Suppressor macrophage (primary cell): ENCODE data around the gene PRKCE.

Experiments
- DNase-seq, 4 experiments: peaks; one replicate each; pipeline ENCODE4 v3.0.0-alpha.2; 2020 to 2022

The PRKCE gene

DNA sequence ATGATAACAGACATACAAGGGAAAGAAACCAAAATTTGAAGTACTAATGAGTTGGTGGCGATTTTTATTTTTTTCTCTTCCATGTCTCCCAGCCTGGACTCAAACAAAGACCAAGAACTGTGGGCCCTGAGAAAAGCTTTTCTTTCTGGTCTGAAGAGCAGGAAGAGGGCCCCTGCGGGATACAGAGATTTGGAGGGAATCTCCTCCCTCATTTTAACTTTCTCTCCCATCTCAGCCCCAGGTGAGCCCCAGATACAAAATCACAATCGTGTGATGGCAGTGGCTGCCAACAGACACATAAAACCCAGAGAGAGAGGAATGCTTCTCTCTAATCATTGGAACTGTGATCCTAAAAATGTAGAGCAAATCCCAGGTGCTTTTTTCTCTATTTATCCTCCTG, 19.5 kb upstream of the PRKCE start:
- no peak for DNase-seq

GRCh38 chr2:45634223-45634622, 17.3 kb upstream of the PRKCE start:
- DNase-seq = no peak

GRCh38 chr2:45636008-45636407, 15.5 kb upstream of the PRKCE start:
- DNase-seq = no peak

DNA sequence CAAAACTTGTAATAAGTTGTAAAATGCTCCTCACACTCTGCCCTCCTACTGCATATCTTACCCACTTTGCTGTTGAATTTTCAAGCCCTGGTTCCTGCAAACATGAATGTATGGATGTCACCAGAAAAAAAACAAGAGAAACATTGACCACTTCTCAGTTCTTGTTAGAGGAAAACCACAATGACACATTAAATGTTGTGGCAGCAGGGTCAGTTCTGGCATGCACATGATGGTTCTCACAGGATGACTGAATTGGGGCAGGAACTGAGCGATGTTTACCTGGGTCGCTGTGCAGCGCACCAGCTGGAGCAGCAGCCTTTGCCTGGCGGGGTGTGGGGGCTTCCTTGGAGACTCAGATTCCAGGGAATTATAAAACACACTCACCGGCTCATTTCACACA, 14.0 kb upstream of the PRKCE start:
- peak; percentile 62 to 85 (median 77) for DNase-seq

GRCh38 chr2:45640576-45640975, 10.9 kb upstream of the PRKCE start:
- DNase-seq = no peak

- DNase-seq = peak in 1 of 4 experiments; percentile 8
These were observed 8.4 kb upstream of the PRKCE start for GRCh38 chr2:45643095-45643494.

- DNase-seq = peak; percentile 77 to 91 (median 90)
These were observed 7.6 kb upstream of the PRKCE start for GRCh38 chr2:45643543-45644542.

GRCh38 chr2:45646289-45646688, 5.2 kb upstream of the PRKCE start:
- DNase-seq = no peak

GRCh38 chr2:45647356-45647755, 4.1 kb upstream of the PRKCE start:
- no peak for DNase-seq

DNA sequence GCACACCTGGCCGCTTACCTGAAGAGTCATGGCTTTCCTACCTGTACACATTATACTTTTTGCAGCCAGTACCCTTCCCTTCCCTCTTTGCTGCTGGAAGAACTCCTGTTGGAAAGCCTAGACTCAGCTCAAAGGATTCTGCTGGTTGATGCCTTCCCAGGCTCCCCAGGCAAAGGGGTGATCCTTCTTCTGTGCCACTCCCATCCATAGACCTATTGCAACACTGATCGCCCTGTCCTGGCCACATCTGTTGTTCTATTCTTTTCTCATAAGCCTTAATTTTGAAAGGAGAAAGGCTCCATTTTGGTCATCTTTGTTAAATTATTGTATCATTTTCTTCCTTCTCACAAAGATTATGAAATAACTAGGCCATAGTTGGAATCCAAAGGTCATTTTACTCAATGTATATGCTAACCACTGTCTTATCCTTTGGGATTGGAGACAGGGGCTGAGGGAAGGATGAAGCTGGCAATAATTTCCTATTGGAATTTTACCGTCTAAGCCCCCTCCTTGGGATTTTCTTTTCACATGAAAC, 3.4 kb upstream of the PRKCE start:
- no peak for DNase-seq

GRCh38 chr2:45648636-45649035, 2.8 kb upstream of the PRKCE start:
- DNase-seq = no peak

- DNase-seq = peak; percentile 16 to 34 (median 24)
These were observed 2.0 kb upstream of the PRKCE start for GRCh38 chr2:45649462-45649857.

DNA sequence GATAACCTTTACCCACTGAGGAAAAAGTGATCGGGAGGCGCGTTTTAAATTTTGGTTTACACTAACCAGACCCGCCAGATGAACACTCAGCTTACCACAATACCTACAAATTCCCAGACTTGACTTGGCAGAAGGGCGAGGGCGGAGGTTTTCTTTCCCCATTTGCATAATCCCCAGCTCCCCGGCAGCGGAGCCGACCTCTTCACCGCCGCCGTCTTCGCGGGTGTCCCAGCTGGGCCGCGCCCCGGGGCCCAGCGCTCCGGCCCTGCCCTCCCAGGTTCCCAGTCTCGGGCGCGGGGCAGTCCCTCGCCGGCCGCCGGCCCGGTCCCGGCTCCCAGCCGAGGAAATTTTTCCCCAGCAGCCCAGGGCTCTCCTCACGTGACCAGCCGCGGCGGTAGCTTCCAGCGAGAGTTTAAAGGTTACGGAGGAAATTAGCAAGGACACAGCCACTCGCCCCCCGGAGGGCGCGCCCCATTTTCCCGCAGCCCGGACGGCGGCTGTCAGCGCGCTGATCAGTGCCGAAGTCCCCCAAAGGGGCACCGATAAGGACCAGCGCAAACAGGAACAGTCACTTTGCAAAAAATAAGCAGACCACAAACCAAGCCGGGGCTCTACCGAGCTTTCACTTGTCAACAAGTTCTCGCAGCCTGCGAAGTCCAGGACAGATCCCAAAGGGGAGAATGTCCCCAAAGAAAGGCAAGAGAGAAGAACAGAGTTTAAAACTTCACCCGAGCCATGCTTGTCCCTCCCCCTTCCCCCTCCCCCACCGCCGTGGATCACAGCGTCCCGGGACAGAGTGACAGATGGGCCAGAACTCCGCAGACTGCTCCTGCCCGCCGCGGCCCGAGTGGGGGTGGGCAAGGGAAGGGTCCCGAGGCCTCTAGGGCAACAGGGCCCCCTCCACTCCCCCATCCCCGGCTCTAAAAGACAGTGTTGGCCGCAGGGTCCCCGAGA, 1.3 kb upstream of the PRKCE start:
- DNase-seq = peak; percentile 60 to 80 (median 71)

DNA sequence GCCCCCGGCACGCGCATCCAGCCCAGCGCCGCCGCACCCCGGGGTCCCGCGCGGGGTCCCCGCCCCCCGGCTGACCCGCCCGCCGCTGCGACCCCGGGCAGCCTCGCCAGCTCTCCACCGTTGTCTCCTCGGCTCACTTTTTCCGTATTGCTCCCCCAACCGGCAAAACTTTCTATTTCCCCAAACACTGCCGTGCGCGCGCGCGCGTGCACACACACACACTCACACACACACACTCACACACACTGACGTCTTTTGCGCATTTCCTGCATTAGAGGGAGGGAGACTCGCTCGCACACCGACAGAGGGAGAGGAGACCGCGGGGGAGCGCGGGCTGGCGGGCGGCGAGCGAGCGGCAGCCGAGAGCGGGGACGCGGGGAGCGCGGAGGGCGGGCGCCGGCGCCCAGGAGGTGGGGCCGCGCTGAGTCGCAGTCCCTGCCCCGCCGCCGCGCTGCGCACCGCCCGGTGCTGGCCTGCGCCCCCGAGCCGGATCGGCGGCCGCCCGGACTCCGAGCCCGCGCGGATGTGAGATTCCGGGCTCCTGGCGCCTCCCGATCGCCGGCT, 542 bp upstream of the PRKCE start:
- peak; percentile 94 to 96 (median 94) for DNase-seq

DNA sequence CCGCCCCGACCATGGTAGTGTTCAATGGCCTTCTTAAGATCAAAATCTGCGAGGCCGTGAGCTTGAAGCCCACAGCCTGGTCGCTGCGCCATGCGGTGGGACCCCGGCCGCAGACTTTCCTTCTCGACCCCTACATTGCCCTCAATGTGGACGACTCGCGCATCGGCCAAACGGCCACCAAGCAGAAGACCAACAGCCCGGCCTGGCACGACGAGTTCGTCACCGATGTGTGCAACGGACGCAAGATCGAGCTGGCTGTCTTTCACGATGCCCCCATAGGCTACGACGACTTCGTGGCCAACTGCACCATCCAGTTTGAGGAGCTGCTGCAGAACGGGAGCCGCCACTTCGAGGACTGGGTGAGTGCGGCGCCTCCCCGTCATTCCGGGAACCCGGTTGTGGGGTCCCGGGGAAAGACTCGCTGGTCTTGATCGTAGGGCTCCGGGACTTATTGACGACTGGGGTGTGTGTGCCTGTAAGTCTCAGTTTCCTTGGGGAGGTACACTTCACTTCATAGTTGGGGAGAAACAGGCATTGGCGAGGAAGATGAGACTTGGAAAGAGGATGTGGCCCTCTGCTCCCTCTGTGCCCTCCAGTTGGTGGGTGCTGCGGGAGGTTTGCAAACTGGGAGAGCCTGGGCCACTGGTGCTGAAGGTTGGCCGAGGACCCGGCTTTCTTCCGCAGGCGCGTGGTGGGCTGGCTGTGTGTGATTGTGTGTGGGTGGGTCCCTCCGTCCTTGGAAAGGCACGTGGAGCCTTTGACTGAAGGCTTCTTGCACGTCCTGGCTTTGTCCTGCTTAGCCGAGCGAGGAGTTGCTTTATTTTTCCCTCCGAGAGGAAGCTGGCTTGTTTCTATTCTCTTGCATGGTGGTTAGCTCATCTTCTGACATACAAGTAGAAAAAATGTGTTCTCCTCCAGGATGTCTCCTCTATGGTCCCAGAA, 886 bp downstream of the PRKCE start:
- peak; percentile 67 to 81 (median 77) for DNase-seq

DNA sequence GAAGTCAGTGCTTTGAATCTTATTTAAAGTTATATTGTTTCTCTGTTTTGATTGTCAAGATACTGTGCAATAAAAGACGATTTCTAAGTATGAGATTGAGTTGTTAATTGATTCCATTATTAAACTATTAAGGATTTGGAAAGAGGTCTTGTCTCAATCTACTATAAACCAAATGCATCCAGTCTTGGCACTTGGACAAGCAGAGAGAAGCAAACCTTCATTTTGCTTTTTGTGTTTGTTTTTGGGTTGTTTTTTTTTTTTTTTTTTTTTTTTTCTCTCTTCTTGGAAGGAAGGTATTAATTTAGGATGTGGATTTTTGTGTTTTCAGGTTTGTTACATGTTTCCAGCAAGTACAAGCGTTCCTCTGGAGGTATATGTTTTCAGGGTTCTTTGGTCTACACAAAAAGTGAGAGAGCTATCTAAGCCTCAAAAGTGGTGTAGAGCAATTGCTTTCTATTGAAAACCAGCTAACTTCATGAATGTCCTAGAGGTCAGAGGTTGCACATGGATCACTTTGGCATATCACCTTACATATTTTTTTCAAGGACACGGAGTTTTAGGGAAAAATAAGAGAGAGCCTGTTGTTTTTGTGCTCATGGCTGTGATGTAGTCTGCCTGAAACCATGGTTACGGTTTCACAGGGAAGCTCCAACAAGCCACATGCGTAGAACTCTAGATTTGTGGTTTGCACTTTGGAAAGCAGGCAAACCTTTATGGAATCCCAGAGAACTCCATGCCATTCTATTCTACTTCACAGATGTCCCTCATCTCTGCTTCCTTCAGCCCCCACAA, 1.8 kb downstream of the PRKCE start:
- no peak for DNase-seq

DNA sequence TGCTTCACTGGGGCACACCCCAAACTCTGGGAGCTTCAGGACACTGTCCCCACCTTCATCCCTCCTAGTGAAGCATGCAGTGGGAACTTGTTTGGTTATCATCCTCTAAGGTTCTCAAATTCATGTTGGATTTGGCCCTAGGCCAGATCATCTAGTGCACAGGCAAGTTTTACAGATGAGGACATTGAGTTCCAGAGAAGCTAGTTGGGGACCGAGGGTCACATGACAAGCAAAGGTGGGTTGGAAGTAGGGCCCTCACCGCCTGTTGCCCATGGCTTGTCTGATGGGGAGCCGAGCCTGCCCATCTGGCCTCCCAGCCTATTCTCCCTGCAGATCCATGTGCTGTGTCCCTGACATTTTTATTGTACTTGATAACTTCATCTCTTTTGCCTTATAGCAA, 2.8 kb downstream of the PRKCE start:
- DNase-seq = no peak

- no peak for DNase-seq
These were observed 10.4 kb downstream of the PRKCE start for GRCh38 chr2:45661828-45662227.

GRCh38 chr2:45664635-45665261, 13.3 kb downstream of the PRKCE start:
- DNase-seq = no peak

DNA sequence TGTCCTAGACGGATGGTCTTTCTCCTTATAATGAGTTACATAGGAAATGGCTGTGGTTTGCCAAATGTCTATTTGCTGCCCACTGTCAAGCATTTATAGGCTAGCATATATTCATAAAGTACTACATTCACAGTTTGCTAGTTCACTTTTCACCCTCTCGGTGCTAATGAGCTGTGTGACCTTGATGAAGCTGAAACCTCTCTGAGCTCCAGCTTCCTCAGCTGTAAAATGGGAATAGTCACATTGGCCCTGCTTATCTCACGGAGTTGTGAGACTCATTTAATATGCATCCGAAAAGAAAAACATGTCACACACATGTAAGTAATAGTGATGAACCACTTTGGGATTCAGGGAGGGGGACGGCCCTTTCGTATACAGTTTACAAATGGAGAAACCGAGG, 17.0 kb downstream of the PRKCE start:
- DNase-seq = no peak
